Smooth muscle cell (in vitro differentiated cells): ENCODE results near the gene RGMA. TPM values are rescaled to one million over a fixed set of nuclear protein-coding genes. Genes with fewer than 3 reads are reported as not detected.

Source experiments
- DNase-seq: peaks from one replicate; lab custom pipeline; 2025; ENCODE audit not compliant: unreplicated experiment; lab: John Stamatoyannopoulos, UW
- H2AFZ ChIP-seq: fragments of 200-600 bp; sonication (generic); 2 replicates; pipeline ENCODE4 v1.6.0; 2016; ENCODE audit warnings: antibody characterized with exemption, low read depth, mild to moderate bottlenecking
- H3F3A ChIP-seq: fragments of 200-600 bp; sonication (generic); 2 replicates; pipeline ENCODE4 v1.6.0; 2017; ENCODE audit warnings: antibody characterized with exemption, low read depth
- H3K27ac ChIP-seq: fragments of 200-600 bp; sonication (generic); 2 replicates; pipeline ENCODE4 v1.5.1; 2016; ENCODE audit warnings: low read depth, mild to moderate bottlenecking
- H3K27me3 ChIP-seq: fragments of 200-600 bp; sonication (generic); 2 replicates; pipeline ENCODE4 v1.6.1; 2016; ENCODE audit warnings: low read depth, mild to moderate bottlenecking
- H3K36me3 ChIP-seq: fragments of 200-600 bp; sonication (generic); 2 replicates; pipeline ENCODE4 v1.5.1; 2016; ENCODE audit warnings: low read depth
- H3K4me1 ChIP-seq: fragments of 200-600 bp; sonication (generic); 2 replicates; pipeline ENCODE4 v1.5.1; 2016; ENCODE audit warnings: low read depth
- H3K4me2 ChIP-seq: fragments of 200-600 bp; sonication (generic); 2 replicates; pipeline ENCODE4 v1.6.0; 2016; ENCODE audit warnings: mild to moderate bottlenecking
- H3K4me3 ChIP-seq: fragments of 200-600 bp; sonication (generic); 2 replicates; pipeline ENCODE4 v1.5.1; 2016; ENCODE audit warnings: mild to moderate bottlenecking
- H3K79me2 ChIP-seq: fragments of 200-600 bp; sonication (generic); 2 replicates; pipeline ENCODE4 v1.6.0; 2016; ENCODE audit warnings: low read depth, mild to moderate bottlenecking
- H3K9ac ChIP-seq: fragments of 200-600 bp; sonication (generic); 2 replicates; pipeline ENCODE4 v1.6.0; 2016; ENCODE audit warnings: low read depth
- H3K9me3 ChIP-seq: fragments of 200-600 bp; sonication (generic); replicated peaks from 2 replicates; pipeline ENCODE4 v1.5.1; 2016; ENCODE audit warnings: low read depth
- H4K20me1 ChIP-seq: fragments of 200-600 bp; sonication (generic); 2 replicates; pipeline ENCODE4 v1.6.0; 2016; ENCODE audit warnings: low read depth
- WGBS: methylation state at CpG from one replicate; pipeline ENCODE4 v1.1.7; 2016; ENCODE audit warnings: low lambda C conversion rate; 5-methylcytosine and 5-hydroxymethylcytosine counted together
- polyA plus RNA-seq: library from polyadenylated mRNA; unstranded; fragments of >200 nt; fragmentation: Nextera tagmentation; extraction: Ambion mirVana; gene quantifications from 2 replicates; pipeline ENCODE4 v1.2.1, GENCODE V29; 2016
- total RNA-seq: library from RNA; depleted of rRNA; stranded (reverse); fragments of >200 nt; gene quantifications from 2 replicates; pipeline ENCODE4 v1.2.3, GENCODE V29; 2014
- TF ChIP-seq, protein P1 (sequence below): fragments of 200-600 bp; sonication (generic); IDR thresholded peaks from 2 replicates; pipeline ENCODE4 v1.5.1; 2017; ENCODE audit warnings: borderline replicate concordance, mild to moderate bottlenecking, antibody characterized with exemption; ENCODE audit not compliant: insufficient read depth, poor library complexity, severe bottlenecking

The RGMA gene
- total and polyA plus RNA-seq, 2 experiments from 2014 or later = 0.04 to 0.35 TPM

GRCh38 chr15:93057618-93058017, 31.4 kb downstream of the RGMA start:
- DNase-seq = no peak
- Histone ChIP-seq H3K4me3 (no peak overlapping the region), H3K79me2 (no peaks in the 10 kb centered on the region), H3K4me2 (no peak overlapping the region), H3K27ac (no peak overlapping the region), H3K4me1 (peaks cover 17% of the 10 kb centered on the region), H2AFZ (no peak overlapping the region), H3K9me3 (no peaks in the 10 kb centered on the region), H3K36me3 (no peaks in the 10 kb centered on the region), H3F3A (no peaks in the 10 kb centered on the region), H4K20me1 (no peaks in the 10 kb centered on the region), H3K9ac (no peak overlapping the region), H3K27me3 (peaks cover 9% of the 10 kb centered on the region)
- TF ChIP-seq, protein P1, sequence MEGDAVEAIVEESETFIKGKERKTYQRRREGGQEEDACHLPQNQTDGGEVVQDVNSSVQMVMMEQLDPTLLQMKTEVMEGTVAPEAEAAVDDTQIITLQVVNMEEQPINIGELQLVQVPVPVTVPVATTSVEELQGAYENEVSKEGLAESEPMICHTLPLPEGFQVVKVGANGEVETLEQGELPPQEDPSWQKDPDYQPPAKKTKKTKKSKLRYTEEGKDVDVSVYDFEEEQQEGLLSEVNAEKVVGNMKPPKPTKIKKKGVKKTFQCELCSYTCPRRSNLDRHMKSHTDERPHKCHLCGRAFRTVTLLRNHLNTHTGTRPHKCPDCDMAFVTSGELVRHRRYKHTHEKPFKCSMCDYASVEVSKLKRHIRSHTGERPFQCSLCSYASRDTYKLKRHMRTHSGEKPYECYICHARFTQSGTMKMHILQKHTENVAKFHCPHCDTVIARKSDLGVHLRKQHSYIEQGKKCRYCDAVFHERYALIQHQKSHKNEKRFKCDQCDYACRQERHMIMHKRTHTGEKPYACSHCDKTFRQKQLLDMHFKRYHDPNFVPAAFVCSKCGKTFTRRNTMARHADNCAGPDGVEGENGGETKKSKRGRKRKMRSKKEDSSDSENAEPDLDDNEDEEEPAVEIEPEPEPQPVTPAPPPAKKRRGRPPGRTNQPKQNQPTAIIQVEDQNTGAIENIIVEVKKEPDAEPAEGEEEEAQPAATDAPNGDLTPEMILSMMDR = no peak
- 92% methylated on average over 8 of the region's 8 CpGs for WGBS

DNA sequence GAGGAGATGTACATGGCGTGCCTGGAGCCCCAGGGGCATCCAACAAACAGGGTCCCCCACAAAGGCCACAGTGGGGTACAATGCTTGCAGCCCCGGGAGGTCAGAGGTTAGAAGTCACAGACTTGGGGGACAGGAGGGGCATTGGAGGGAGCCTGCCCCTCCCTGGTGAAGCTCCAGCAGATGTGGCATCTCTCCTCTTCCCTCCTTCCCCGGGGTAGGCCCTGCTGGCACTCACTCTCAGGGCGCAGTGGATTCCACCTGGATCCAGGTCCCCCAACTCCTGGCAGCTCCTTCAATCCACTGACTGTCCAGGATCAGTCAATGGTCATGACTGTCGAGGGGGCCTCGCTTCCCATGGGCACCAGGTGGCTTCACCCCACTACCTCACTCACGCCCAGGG, 32.2 kb downstream of the RGMA start:
- H3K4me1 ChIP-seq = peaks cover 15% of the 10 kb centered on the region
- no peak overlapping the region for H3K4me2 ChIP-seq
- H3K36me3 ChIP-seq = no peaks in the 10 kb centered on the region
- WGBS = 74% methylated on average over 6 of the region's 7 CpGs
- no peaks in the 10 kb centered on the region for H3K79me2 ChIP-seq
- H3K27me3 ChIP-seq = peaks cover 9% of the 10 kb centered on the region
- no peaks in the 10 kb centered on the region for H4K20me1 ChIP-seq
- TF ChIP-seq, protein P1 = no peak
- H3K4me3 ChIP-seq = no peak overlapping the region
- H3K9ac ChIP-seq = no peak overlapping the region
- H3F3A ChIP-seq = no peaks in the 10 kb centered on the region
- no peak overlapping the region for H2AFZ ChIP-seq
- H3K9me3 ChIP-seq = no peaks in the 10 kb centered on the region
- no peak for DNase-seq
- H3K27ac ChIP-seq = no peak overlapping the region

- no peaks in the 10 kb centered on the region for H4K20me1 ChIP-seq
- no peak for DNase-seq
- no peak overlapping the region for H3K4me2 ChIP-seq
- H3K79me2 ChIP-seq = no peaks in the 10 kb centered on the region
- no peak overlapping the region for H3K4me3 ChIP-seq
- no peak overlapping the region for H3K27ac ChIP-seq
- H3F3A ChIP-seq = no peaks in the 10 kb centered on the region
- H3K36me3 ChIP-seq = no peaks in the 10 kb centered on the region
- 92% methylated on average over 11 of the region's 11 CpGs for WGBS
- H2AFZ ChIP-seq = no peak overlapping the region
- TF ChIP-seq, protein P1 = no peak
- no peaks in the 10 kb centered on the region for H3K9me3 ChIP-seq
- peaks cover 6% of the 10 kb centered on the region for H3K4me1 ChIP-seq
- H3K27me3 ChIP-seq = peaks cover 4% of the 10 kb centered on the region
- H3K9ac ChIP-seq = no peak overlapping the region
Measured at GRCh38 chr15:93055211-93055610, 33.8 kb downstream of the RGMA start.

GRCh38 chr15:93052090-93052879, 36.7 kb downstream of the RGMA start:
- H3K36me3 ChIP-seq = no peaks in the 10 kb centered on the region
- H3K9ac ChIP-seq = no peak overlapping the region
- H3K4me3 ChIP-seq = no peak overlapping the region
- H3K4me2 ChIP-seq = no peak overlapping the region
- H3F3A ChIP-seq = no peaks in the 10 kb centered on the region
- no peaks in the 10 kb centered on the region for H3K9me3 ChIP-seq
- no peaks in the 10 kb centered on the region for H4K20me1 ChIP-seq
- H3K27me3 ChIP-seq = no peaks in the 10 kb centered on the region
- H2AFZ ChIP-seq = no peak overlapping the region
- H3K27ac ChIP-seq = no peak overlapping the region
- no peaks in the 10 kb centered on the region for H3K4me1 ChIP-seq
- no peak for DNase-seq
- TF ChIP-seq, protein P1 = no peak
- no peaks in the 10 kb centered on the region for H3K79me2 ChIP-seq
- WGBS = 94% methylated on average over 39 of the region's 39 CpGs
